Adrenal gland (tissue), 5 donors: ENCODE measurements around the gene RTRAF.

ENCODE experiments used
- POLR2A ChIP-seq, 2 donors: fragments of 450-650 bp; IDR thresholded peaks; one replicate each; pipeline ENCODE4 v1.6.1; 2017; ENCODE audit warnings: antibody characterized with exemption in 2 of 2, mild to moderate bottlenecking in 2 of 2, moderate library complexity in 1 of 2
- TF ChIP-seq, protein P1 (sequence below), 6 experiments: fragments of 450-650 bp in 4 of 6; fragments of 200-600 bp in 2 of 6; sonication (generic) in 1 of 6; IDR thresholded peaks; 1 replicate in 5 of 6; 2 replicates in 1 of 6; pipeline versions ENCODE4 v1.5.1 to v1.8.0; 2016 to 2021; ENCODE audit warnings: antibody characterized with exemption in 6 of 6, mild to moderate bottlenecking in 2 of 6, moderate library complexity in 1 of 6
- donor health status: DM: no; HTN: no; CAD: no.

GRCh38 chr14:52053044-52053443 is 63.7 kb downstream of the RTRAF start:
- TF ChIP-seq, protein P1, sequence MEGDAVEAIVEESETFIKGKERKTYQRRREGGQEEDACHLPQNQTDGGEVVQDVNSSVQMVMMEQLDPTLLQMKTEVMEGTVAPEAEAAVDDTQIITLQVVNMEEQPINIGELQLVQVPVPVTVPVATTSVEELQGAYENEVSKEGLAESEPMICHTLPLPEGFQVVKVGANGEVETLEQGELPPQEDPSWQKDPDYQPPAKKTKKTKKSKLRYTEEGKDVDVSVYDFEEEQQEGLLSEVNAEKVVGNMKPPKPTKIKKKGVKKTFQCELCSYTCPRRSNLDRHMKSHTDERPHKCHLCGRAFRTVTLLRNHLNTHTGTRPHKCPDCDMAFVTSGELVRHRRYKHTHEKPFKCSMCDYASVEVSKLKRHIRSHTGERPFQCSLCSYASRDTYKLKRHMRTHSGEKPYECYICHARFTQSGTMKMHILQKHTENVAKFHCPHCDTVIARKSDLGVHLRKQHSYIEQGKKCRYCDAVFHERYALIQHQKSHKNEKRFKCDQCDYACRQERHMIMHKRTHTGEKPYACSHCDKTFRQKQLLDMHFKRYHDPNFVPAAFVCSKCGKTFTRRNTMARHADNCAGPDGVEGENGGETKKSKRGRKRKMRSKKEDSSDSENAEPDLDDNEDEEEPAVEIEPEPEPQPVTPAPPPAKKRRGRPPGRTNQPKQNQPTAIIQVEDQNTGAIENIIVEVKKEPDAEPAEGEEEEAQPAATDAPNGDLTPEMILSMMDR (IDR thresholded peaks at IDR 0.05), result no peak
- no peak for TF ChIP-seq POLR2A (IDR thresholded peaks at IDR 0.05)
